HepG2 (cell line): ENCODE measurements around the gene NF2. TPM values are rescaled to one million over a fixed set of nuclear protein-coding genes. Genes with fewer than 3 reads are reported as not detected.
A peak's percentile ranks its signal among the peaks of the same experiment; 100 is the strongest.

Experiments
- BCL6 ChIP-seq: IDR thresholded peaks from 2 replicates; pipeline ENCODE4 v1.6.1; 2016; ENCODE audit warnings: missing genetic modification reagents, missing compliant biosample characterization
- ELK4 ChIP-seq: sonication (generic); formaldehyde crosslinking; IDR thresholded peaks from 2 replicates; pipeline ENCODE4 v1.9.0; 2021; ENCODE audit warnings: missing genetic modification reagents, borderline replicate concordance
- LBX2 ChIP-seq: sonication (generic); formaldehyde crosslinking; IDR thresholded peaks from 2 replicates; pipeline ENCODE4 v1.5.0; 2020; ENCODE audit warnings: missing genetic modification reagents, mild to moderate bottlenecking, borderline replicate concordance
- MAF1 ChIP-seq: sonication (generic); formaldehyde crosslinking; IDR thresholded peaks from 2 replicates; pipeline ENCODE4 v1.5.0; 2020; ENCODE audit warnings: missing genetic modification reagents, borderline replicate concordance
- NBN ChIP-seq: fragments of 450-650 bp; conservative IDR thresholded peaks from 2 replicates; pipeline ENCODE4 v1.6.1; 2017
- NFAT5 ChIP-seq: sonication (generic); formaldehyde crosslinking; IDR thresholded peaks from 2 replicates; pipeline ENCODE4 v1.4.0; 2020; ENCODE audit warnings: missing genetic modification reagents
- NRL ChIP-seq: sonication (generic); formaldehyde crosslinking; IDR thresholded peaks from 2 replicates; pipeline ENCODE4 v1.5.0; 2020; ENCODE audit warnings: missing genetic modification reagents, mild to moderate bottlenecking, moderate library complexity, borderline replicate concordance
- RFXANK ChIP-seq: IDR thresholded peaks from 2 replicates; pipeline ENCODE4 v1.6.1; 2016
- RXRA ChIP-seq: sonication (generic); formaldehyde crosslinking; IDR thresholded peaks from 2 replicates; pipeline ENCODE4 v1.5.1; 2020; ENCODE audit warnings: missing genetic modification reagents
- SAP130 ChIP-seq: IDR thresholded peaks from 2 replicates; pipeline ENCODE4 v1.6.1; 2016; ENCODE audit warnings: low read depth
- SRF ChIP-seq: IDR thresholded peaks from 2 replicates; pipeline ENCODE4 v1.6.1; 2011; ENCODE audit warnings: mild to moderate bottlenecking, low read depth, low read length, moderate library complexity
- TCF7 ChIP-seq: sonication (generic); IDR thresholded peaks from 2 replicates; pipeline ENCODE4 v1.6.1; 2016; ENCODE audit warnings: antibody characterized with exemption, low read depth
- WIZ ChIP-seq: sonication (generic); formaldehyde crosslinking; IDR thresholded peaks from 2 replicates; pipeline ENCODE4 v1.5.1; 2020; ENCODE audit warnings: mild to moderate bottlenecking, missing genetic modification reagents
- YY1 ChIP-seq: IDR thresholded peaks from 2 replicates; pipeline ENCODE4 v1.6.1; 2011; ENCODE audit warnings: low read length, low read depth, moderate library complexity, mild to moderate bottlenecking; ENCODE audit not compliant: insufficient read depth, insufficient replicate concordance
- ZNF138 ChIP-seq: sonication (generic); formaldehyde crosslinking; IDR thresholded peaks from 2 replicates; pipeline ENCODE4 v1.5.0; 2020; ENCODE audit warnings: mild to moderate bottlenecking, low read depth, missing genetic modification reagents
- ZNF143 ChIP-seq: sonication (generic); formaldehyde crosslinking; IDR thresholded peaks from 2 replicates; pipeline ENCODE4 v1.4.0; 2020; ENCODE audit warnings: missing genetic modification reagents
- ZNF18 ChIP-seq: sonication (generic); formaldehyde crosslinking; IDR thresholded peaks from 2 replicates; pipeline ENCODE4 v1.8.0; 2022; ENCODE audit warnings: mild to moderate bottlenecking, missing genetic modification reagents; ENCODE audit not compliant: insufficient replicate concordance
- ZNF253 ChIP-seq: sonication (generic); formaldehyde crosslinking; IDR thresholded peaks from 2 replicates; pipeline ENCODE4 v1.8.0; 2022; ENCODE audit warnings: mild to moderate bottlenecking, missing genetic modification reagents, borderline replicate concordance
- ZNF639 ChIP-seq: conservative IDR thresholded peaks from 2 replicates; pipeline ENCODE4 v1.6.1; 2018; ENCODE audit warnings: missing genetic modification reagents
- ZNF768 ChIP-seq: sonication (generic); formaldehyde crosslinking; IDR thresholded peaks from 2 replicates; pipeline ENCODE4 v1.4.0; 2020; ENCODE audit warnings: missing genetic modification reagents
- ZNF891 ChIP-seq: sonication (generic); formaldehyde crosslinking; IDR thresholded peaks from 2 replicates; pipeline ENCODE4 v1.5.0; 2020; ENCODE audit warnings: mild to moderate bottlenecking, missing genetic modification reagents
- polyA plus RNA-seq, 8 experiments: library from polyadenylated mRNA; depleted of rRNA in 3 of 8; stranded (reverse) in 7 of 8; unstranded in 1 of 8; fragments of >200 nt; fragmentation: Illumina TruSeq in 4 of 8; extraction: Trizol in 4 of 8; gene quantifications; 2 replicates each; pipeline versions ENCODE4 v1.2.1 to v1.2.3, GENCODE V29; 2011 to 2016; ENCODE audit warnings: low read depth in 4 of 8, missing spikeins in 1 of 8, mixed read lengths in 1 of 8; ENCODE audit not compliant: insufficient read depth in 1 of 8
- total RNA-seq, 5 experiments: library from RNA; depleted of rRNA; stranded (reverse); fragments of >200 nt; fragmentation: Illumina TruSeq; extraction: Trizol; gene quantifications; 2 replicates each; pipeline ENCODE4 v1.2.3, GENCODE V29; 2016; ENCODE audit warnings: low read depth in 1 of 5

NF2 gene
- total and polyA plus RNA-seq, 2 of the 13 experiments (the other 11 are each of a cell fraction or from before 2014, with no cell fraction given), result 9.3 to 33.3 TPM

- TF ChIP-seq ZNF768 (CRISPR knock-in tag), result 0 out of 2 replicates have a peak, but pooled peaks have one; percentile 23
- no peak for TF ChIP-seq ZNF138 (CRISPR knock-in tag)
- no peak for TF ChIP-seq NRL (CRISPR knock-in tag)
- TF ChIP-seq NBN, result no peak
- TF ChIP-seq RXRA (CRISPR knock-in tag), result peak; percentile 49; the same call in 1 of the 2 replicates
- TF ChIP-seq RFXANK (CRISPR knock-in tag), result peak; percentile 84; the same call in 1 of the 2 replicates
- no peak for TF ChIP-seq ELK4 (CRISPR knock-in tag)
- peak; percentile 82 for TF ChIP-seq ZNF639 (CRISPR knock-in tag)
- TF ChIP-seq ZNF143 (CRISPR knock-in tag), result no peak
- peak; percentile 99 for TF ChIP-seq WIZ (CRISPR knock-in tag)
- peak; percentile 95 for TF ChIP-seq NFAT5 (CRISPR knock-in tag)
- no peak for TF ChIP-seq SRF
- no peak for TF ChIP-seq LBX2 (CRISPR knock-in tag)
- peak; percentile 74; the same call in 1 of the 2 replicates for TF ChIP-seq ZNF891 (CRISPR knock-in tag)
- TF ChIP-seq MAF1 (CRISPR knock-in tag), result no peak
- TF ChIP-seq BCL6 (CRISPR knock-in tag), result peak; percentile 64
- TF ChIP-seq SAP130 (CRISPR knock-in tag), result peak; percentile 94
- TF ChIP-seq ZNF18, result no peak
- 0 out of 2 replicates have a peak, but pooled peaks have one; percentile 57 for TF ChIP-seq ZNF253
- no peak for TF ChIP-seq TCF7
- TF ChIP-seq YY1, result no peak
Observed at GRCh38 chr22:29716814-29717545, 113.5 kb downstream of the NF2 start (continued).
